Measurements from ENCODE around the gene NOTUM.

DNA sequence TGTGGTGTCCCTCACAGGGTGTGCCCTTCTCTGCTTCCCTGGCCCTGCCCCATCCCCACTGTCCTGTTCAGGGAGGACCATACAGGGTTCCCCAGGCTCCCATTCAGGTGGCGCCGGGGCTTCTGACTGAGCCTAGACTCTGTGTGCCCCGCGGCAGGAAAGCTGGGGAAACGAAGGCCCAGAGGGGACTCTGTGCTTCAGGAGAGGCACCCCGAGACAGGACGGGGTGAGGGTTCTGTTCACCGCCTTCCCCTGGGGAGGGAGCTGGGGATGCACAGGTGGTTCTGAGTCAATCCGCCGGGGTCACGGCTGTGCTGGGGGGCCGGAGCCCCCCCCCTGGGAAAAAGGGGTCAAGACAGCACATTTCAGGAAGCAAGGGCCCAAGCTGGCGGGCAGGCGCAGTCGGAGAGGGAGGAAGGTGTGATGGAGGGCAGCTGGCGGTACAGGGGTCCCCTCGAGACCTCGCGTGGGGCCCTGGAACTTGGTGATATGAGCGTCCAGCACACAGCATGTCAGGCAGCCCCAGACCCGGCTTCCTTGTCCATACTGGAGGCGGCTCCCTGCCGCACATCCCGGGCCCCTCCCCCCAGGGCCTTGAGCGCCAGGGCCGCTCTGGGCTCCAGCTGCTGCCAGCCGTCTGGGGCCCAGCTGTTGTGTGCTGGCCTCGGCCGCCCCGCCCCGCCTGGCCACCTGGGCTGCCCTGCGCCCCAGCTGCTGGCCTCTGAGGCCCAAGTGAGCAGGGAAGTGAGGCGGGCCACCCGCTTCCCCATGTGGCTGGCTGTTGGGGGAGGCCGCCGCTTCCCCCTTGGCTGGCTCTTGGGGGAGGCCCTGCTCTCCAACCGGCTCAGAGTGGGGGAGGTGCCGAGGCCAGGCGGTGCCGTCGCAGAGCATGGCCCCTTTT is 5.6 kb upstream of the NOTUM start:
- TF ChIP-seq POLR2A (IDR thresholded peaks at IDR 0.05; ENCODE audit: low read depth, low read length) (no peak), TAF1 (IDR thresholded peaks at IDR 0.05; ENCODE audit: low read depth, low read length) (no peak), POLR2AphosphoS5 (IDR thresholded peaks at IDR 0.05; ENCODE audit: low read depth, low read length) (no peak), SPI1 (IDR thresholded peaks at IDR 0.05; ENCODE audit: low read depth, low read length) (no peak), PAX5 (IDR thresholded peaks at IDR 0.05; ENCODE audit: insufficient read depth, low read length, severe bottlenecking) (no peak)

All from GM12891 (cell line).